HepG2 (cell line): Measurements from ENCODE around the gene SLC16A6. TPM values are rescaled to one million over a fixed set of nuclear protein-coding genes. Genes with fewer than 3 reads are reported as not detected.
A peak's percentile ranks its signal among the peaks of the same experiment; 100 is the strongest.

Experiments used
- ATF7-NPFF ChIP-seq: sonication (generic); formaldehyde crosslinking; IDR thresholded peaks from 2 replicates; pipeline ENCODE4 v1.8.1; 2023; ENCODE audit warnings: mild to moderate bottlenecking, low read depth, missing genetic modification reagents, moderate library complexity
- DMAP1 ChIP-seq: IDR thresholded peaks from 2 replicates; pipeline ENCODE4 v1.6.1; 2016
- FOXK1 ChIP-seq: sonication (generic); formaldehyde crosslinking; IDR thresholded peaks from 2 replicates; pipeline ENCODE4 v1.4.0; 2020; ENCODE audit warnings: low read depth, missing genetic modification reagents, borderline replicate concordance
- GTF2F1 ChIP-seq: fragments of 150-350 bp; IDR thresholded peaks from 2 replicates; pipeline ENCODE4 v1.6.1; 2014; ENCODE audit warnings: low read length
- HOXA5 ChIP-seq: sonication (generic); formaldehyde crosslinking; IDR thresholded peaks from 2 replicates; pipeline ENCODE4 v1.4.0; 2020; ENCODE audit warnings: missing genetic modification reagents
- LCORL ChIP-seq, 2 experiments: fragments of 450-650 bp in 1 of 2; sonication (generic) in 1 of 2; formaldehyde crosslinking in 1 of 2; IDR thresholded peaks; 2 replicates each; pipeline versions ENCODE4 v1.5.0 to v1.6.1; 2017 to 2020; ENCODE audit warnings: antibody characterized with exemption in 1 of 2, missing genetic modification reagents in 1 of 2
- NFATC3 ChIP-seq: sonication (generic); formaldehyde crosslinking; IDR thresholded peaks from 2 replicates; pipeline ENCODE4 v1.5.1; 2020; ENCODE audit warnings: mild to moderate bottlenecking, missing genetic modification reagents
- SALL2 ChIP-seq: sonication (generic); formaldehyde crosslinking; IDR thresholded peaks from 2 replicates; pipeline ENCODE4 v1.8.1; 2023; ENCODE audit warnings: mild to moderate bottlenecking, missing genetic modification reagents, inconsistent platforms
- TAF1 ChIP-seq: sonication (generic); formaldehyde crosslinking; IDR thresholded peaks from 2 replicates; pipeline ENCODE4 v1.4.0; 2020; ENCODE audit warnings: missing genetic modification reagents
- TFDP2 ChIP-seq: sonication (generic); formaldehyde crosslinking; IDR thresholded peaks from 2 replicates; pipeline ENCODE4 v1.4.0; 2020; ENCODE audit warnings: missing genetic modification reagents
- TFE3 ChIP-seq: IDR thresholded peaks from 2 replicates; pipeline ENCODE4 v1.6.1; 2016
- THAP7 ChIP-seq: sonication (generic); formaldehyde crosslinking; IDR thresholded peaks from 2 replicates; pipeline ENCODE4 v1.8.1; 2023; ENCODE audit warnings: mild to moderate bottlenecking, missing genetic modification reagents
- USF2 ChIP-seq, 2 experiments: sonication (generic) in 1 of 2; formaldehyde crosslinking in 1 of 2; IDR thresholded peaks; 2 replicates each; pipeline versions ENCODE4 v1.5.1 to v1.6.1; 2011 to 2020; ENCODE audit warnings: borderline replicate concordance in 1 of 2, low read depth in 1 of 2, low read length in 1 of 2, mild to moderate bottlenecking in 1 of 2, missing genetic modification reagents in 1 of 2, moderate library complexity in 1 of 2
- ZBTB38 ChIP-seq: sonication (generic); formaldehyde crosslinking; IDR thresholded peaks from 2 replicates; pipeline ENCODE4 v1.5.1; 2020; ENCODE audit warnings: mild to moderate bottlenecking, missing genetic modification reagents
- ZNF12 ChIP-seq: sonication (generic); formaldehyde crosslinking; IDR thresholded peaks from 2 replicates; pipeline ENCODE4 v1.5.0; 2020; ENCODE audit warnings: missing genetic modification reagents
- ZNF496 ChIP-seq: sonication (generic); formaldehyde crosslinking; IDR thresholded peaks from 2 replicates; pipeline ENCODE4 v1.8.1; 2023; ENCODE audit warnings: mild to moderate bottlenecking, moderate library complexity, missing genetic modification reagents; ENCODE audit not compliant: insufficient replicate concordance
- ZNF724P ChIP-seq: sonication (generic); formaldehyde crosslinking; IDR thresholded peaks from 2 replicates; pipeline ENCODE4 v1.8.0; 2022; ENCODE audit warnings: missing genetic modification reagents, borderline replicate concordance
- polyA plus RNA-seq, 8 experiments: library from polyadenylated mRNA; depleted of rRNA in 3 of 8; stranded (reverse) in 7 of 8; unstranded in 1 of 8; fragments of >200 nt; fragmentation: Illumina TruSeq in 4 of 8; extraction: Trizol in 4 of 8; gene quantifications; 2 replicates each; pipeline versions ENCODE4 v1.2.1 to v1.2.3, GENCODE V29; 2011 to 2016; ENCODE audit warnings: low read depth in 4 of 8, missing spikeins in 1 of 8, mixed read lengths in 1 of 8; ENCODE audit not compliant: insufficient read depth in 1 of 8
- total RNA-seq, 5 experiments: library from RNA; depleted of rRNA; stranded (reverse); fragments of >200 nt; fragmentation: Illumina TruSeq; extraction: Trizol; gene quantifications; 2 replicates each; pipeline ENCODE4 v1.2.3, GENCODE V29; 2016; ENCODE audit warnings: low read depth in 1 of 5
- TF ChIP-seq, protein P1 (sequence below): sonication (generic); formaldehyde crosslinking; IDR thresholded peaks from 2 replicates; pipeline ENCODE4 v1.8.1; 2023; ENCODE audit warnings: missing genetic modification reagents, mild to moderate bottlenecking, borderline replicate concordance
- TF ChIP-seq, protein P2 (sequence below): sonication (generic); formaldehyde crosslinking; IDR thresholded peaks from 2 replicates; pipeline ENCODE4 v1.4.0; 2020; ENCODE audit warnings: mild to moderate bottlenecking, missing genetic modification reagents

Gene SLC16A6
- total and polyA plus RNA-seq, 2 of the 13 experiments (the other 11 are each of a cell fraction or from before 2014, with no cell fraction given) = 1.1 to 44.7 TPM

- TF ChIP-seq ZBTB38 (CRISPR knock-in tag) (0 out of 2 replicates have a peak, but pooled peaks have one; percentile 4), ATF7-NPFF (CRISPR knock-in tag) (peak; percentile 44; the same call in 1 of the 2 replicates), DMAP1 (peak; percentile 11; the same call in 1 of the 2 replicates), USF2 (IDR thresholded peaks at IDR 0.05; ENCODE audit: low read depth, low read length) (0 out of 2 replicates have a peak, but pooled peaks have one; percentile 17), USF2 (CRISPR knock-in tag; IDR thresholded peaks at IDR 0.05; ENCODE audit: borderline replicate concordance) (no peak), LCORL (IDR thresholded peaks at IDR 0.05) (0 out of 2 replicates have a peak, but pooled peaks have one; percentile 7), LCORL (CRISPR knock-in tag; IDR thresholded peaks at IDR 0.05) (no peak), TFE3 (CRISPR knock-in tag) (no peak; the same call in 1 of the 2 replicates), ZNF724P (CRISPR knock-in tag) (peak; percentile 51; the same call in 1 of the 2 replicates), ZNF12 (CRISPR knock-in tag) (no peak), HOXA5 (0 out of 2 replicates have a peak, but pooled peaks have one; percentile 15), THAP7 (no peak), SALL2 (peak; percentile 78), ZNF496 (no peak), TAF1 (CRISPR knock-in tag) (peak; percentile 3; the same call in 1 of the 2 replicates), TFDP2 (CRISPR knock-in tag) (no peak; the same call in 1 of the 2 replicates), NFATC3 (CRISPR knock-in tag) (0 out of 2 replicates have a peak, but pooled peaks have one; percentile 3), FOXK1 (peak; percentile 34; the same call in 1 of the 2 replicates), GTF2F1 (no peak)
- TF ChIP-seq, protein P1, sequence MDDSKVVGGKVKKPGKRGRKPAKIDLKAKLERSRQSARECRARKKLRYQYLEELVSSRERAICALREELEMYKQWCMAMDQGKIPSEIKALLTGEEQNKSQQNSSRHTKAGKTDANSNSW (CRISPR knock-in tag) = 0 out of 2 replicates have a peak, but pooled peaks have one; percentile 75
- TF ChIP-seq, protein P2, sequence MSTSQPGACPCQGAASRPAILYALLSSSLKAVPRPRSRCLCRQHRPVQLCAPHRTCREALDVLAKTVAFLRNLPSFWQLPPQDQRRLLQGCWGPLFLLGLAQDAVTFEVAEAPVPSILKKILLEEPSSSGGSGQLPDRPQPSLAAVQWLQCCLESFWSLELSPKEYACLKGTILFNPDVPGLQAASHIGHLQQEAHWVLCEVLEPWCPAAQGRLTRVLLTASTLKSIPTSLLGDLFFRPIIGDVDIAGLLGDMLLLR (CRISPR knock-in tag) = peak; percentile 85; the same call in 1 of the 2 replicates
Measured at GRCh38 chr17:68290955-68291835, at the start of gene SLC16A6, which contains the start of gene ARSG (continued).
